Effector memory CD4-positive, alpha-beta T cell (primary cell): ENCODE data around the gene GPR141.

Source experiments
- DNase-seq, 3 donors: peaks; one replicate each; pipeline ENCODE4 v3.0.0-alpha.2; 2020
- H3K27ac ChIP-seq: 2 replicates; pipeline ENCODE4 v1.7.0; 2013; ENCODE audit warnings: mild to moderate bottlenecking, low read length, moderate library complexity; ENCODE audit not compliant: insufficient read depth, poor library complexity, severe bottlenecking
- H3K27me3 ChIP-seq: replicated peaks from 2 replicates; pipeline ENCODE4 v1.7.0; 2013; ENCODE audit warnings: mild to moderate bottlenecking, low read length; ENCODE audit not compliant: insufficient read depth, control insufficient read depth, poor library complexity, severe bottlenecking
- H3K36me3 ChIP-seq: 2 replicates; pipeline ENCODE4 v1.7.0; 2013; ENCODE audit warnings: mild to moderate bottlenecking, low read length, moderate library complexity; ENCODE audit not compliant: control insufficient read depth, insufficient read depth
- H3K4me1 ChIP-seq: 2 replicates; pipeline ENCODE4 v1.7.0; 2013; ENCODE audit warnings: low read length, mild to moderate bottlenecking; ENCODE audit not compliant: control insufficient read depth, insufficient read depth, poor library complexity, severe bottlenecking
- H3K4me3 ChIP-seq: 2 replicates; pipeline ENCODE4 v1.7.0; 2013; ENCODE audit warnings: low read length, low read depth, mild to moderate bottlenecking; ENCODE audit not compliant: insufficient read depth, poor library complexity, severe bottlenecking
- H3K9me3 ChIP-seq: 2 replicates; pipeline ENCODE4 v1.7.0; 2013; ENCODE audit warnings: mild to moderate bottlenecking, low read length, moderate library complexity; ENCODE audit not compliant: control insufficient read depth

The GPR141 gene

GRCh38 chr7:37756797-37757551 is 73.4 kb downstream of the GPR141 start:
- H3K4me1 ChIP-seq = no peaks in the 10 kb centered on the region
- no peaks in the 10 kb centered on the region for H3K36me3 ChIP-seq
- H3K27me3 ChIP-seq = no peaks in the 10 kb centered on the region
- no peak overlapping the region for H3K4me3 ChIP-seq
- DNase-seq = no peak
- no peaks in the 10 kb centered on the region for H3K9me3 ChIP-seq
- H3K27ac ChIP-seq = no peak overlapping the region

GRCh38 chr7:37757563-37757962 is 74.0 kb downstream of the GPR141 start:
- no peak overlapping the region for H3K27ac ChIP-seq
- DNase-seq = no peak

GRCh38 chr7:37758501-37759045 is 75.0 kb downstream of the GPR141 start:
- H3K4me3 ChIP-seq = no peak overlapping the region
- H3K27ac ChIP-seq = no peak overlapping the region
- no peak for DNase-seq
- H3K4me1 ChIP-seq = no peaks in the 10 kb centered on the region
- no peaks in the 10 kb centered on the region for H3K9me3 ChIP-seq
- H3K27me3 ChIP-seq = no peaks in the 10 kb centered on the region
- no peaks in the 10 kb centered on the region for H3K36me3 ChIP-seq

More at GRCh38 chr7:37757563-37757962, 74.0 kb downstream of the GPR141 start:
- Histone ChIP-seq H3K4me3 (no peak overlapping the region), H3K27me3 (no peaks in the 10 kb centered on the region), H3K4me1 (no peaks in the 10 kb centered on the region), H3K9me3 (no peaks in the 10 kb centered on the region), H3K36me3 (no peaks in the 10 kb centered on the region)

GRCh38 chr7:37759526-37759925 is 76.0 kb downstream of the GPR141 start:
- H3K27ac ChIP-seq = no peak overlapping the region
- H3K4me1 ChIP-seq = no peaks in the 10 kb centered on the region
- H3K4me3 ChIP-seq = no peak overlapping the region
- H3K9me3 ChIP-seq = no peaks in the 10 kb centered on the region
- no peaks in the 10 kb centered on the region for H3K27me3 ChIP-seq
- no peak for DNase-seq
- H3K36me3 ChIP-seq = no peaks in the 10 kb centered on the region

GRCh38 chr7:37765421-37765829 is 81.9 kb downstream of the GPR141 start:
- Histone ChIP-seq H3K4me1 (no peaks in the 10 kb centered on the region), H3K4me3 (no peak overlapping the region), H3K9me3 (no peaks in the 10 kb centered on the region), H3K27me3 (no peaks in the 10 kb centered on the region), H3K36me3 (no peaks in the 10 kb centered on the region), H3K27ac (no peak overlapping the region)
- no peak for DNase-seq

GRCh38 chr7:37765872-37766525 is 82.4 kb downstream of the GPR141 start:
- Histone ChIP-seq H3K27ac (no peak overlapping the region), H3K27me3 (no peaks in the 10 kb centered on the region), H3K9me3 (no peaks in the 10 kb centered on the region), H3K4me3 (no peak overlapping the region), H3K36me3 (no peaks in the 10 kb centered on the region), H3K4me1 (no peaks in the 10 kb centered on the region)
- DNase-seq = no peak

- Histone ChIP-seq H3K4me3 (no peak overlapping the region), H3K9me3 (no peaks in the 10 kb centered on the region), H3K27ac (no peak overlapping the region), H3K27me3 (no peaks in the 10 kb centered on the region), H3K4me1 (no peaks in the 10 kb centered on the region), H3K36me3 (no peaks in the 10 kb centered on the region)
- DNase-seq = no peak
These were observed 85.0 kb downstream of the GPR141 start for GRCh38 chr7:37768611-37769010.

GRCh38 chr7:37769291-37769690 is 85.7 kb downstream of the GPR141 start:
- no peaks in the 10 kb centered on the region for H3K27me3 ChIP-seq
- no peaks in the 10 kb centered on the region for H3K9me3 ChIP-seq
- H3K27ac ChIP-seq = no peak overlapping the region
- DNase-seq = no peak
- H3K4me1 ChIP-seq = no peaks in the 10 kb centered on the region
- no peaks in the 10 kb centered on the region for H3K36me3 ChIP-seq
- no peak overlapping the region for H3K4me3 ChIP-seq

- no peak for DNase-seq
- no peaks in the 10 kb centered on the region for H3K36me3 ChIP-seq
- H3K4me3 ChIP-seq = no peak overlapping the region
- no peaks in the 10 kb centered on the region for H3K9me3 ChIP-seq
- H3K27me3 ChIP-seq = no peaks in the 10 kb centered on the region
- no peaks in the 10 kb centered on the region for H3K4me1 ChIP-seq
- no peak overlapping the region for H3K27ac ChIP-seq
These were observed 86.2 kb downstream of the GPR141 start for GRCh38 chr7:37769726-37770125.

- no peak for DNase-seq
- Histone ChIP-seq H3K9me3 (no peaks in the 10 kb centered on the region), H3K4me3 (no peak overlapping the region), H3K4me1 (no peaks in the 10 kb centered on the region), H3K27me3 (no peaks in the 10 kb centered on the region), H3K27ac (no peak overlapping the region), H3K36me3 (no peaks in the 10 kb centered on the region)
These were observed 87.3 kb downstream of the GPR141 start for GRCh38 chr7:37770838-37771237.
